MM.1S (cell line): Measurements from ENCODE around the gene NDUFV3.

Source experiments
- DNase-seq: peaks from one replicate; pipeline ENCODE4 v3.0.0-alpha.2; 2015
- H2AFZ ChIP-seq: fragments of 300-600 bp; sonication (generic); 2 replicates; pipeline ENCODE4 v1.6.0; 2016; ENCODE audit warnings: antibody characterized with exemption, low read length
- H3F3A ChIP-seq: fragments of 300-600 bp; sonication (generic); 2 replicates; pipeline ENCODE4 v1.6.1; 2016; ENCODE audit warnings: mild to moderate bottlenecking, antibody characterized with exemption, low read length, moderate library complexity, mixed read lengths; ENCODE audit not compliant: insufficient read depth
- H3K27ac ChIP-seq: fragments of 300-600 bp; sonication (generic); 2 replicates; pipeline ENCODE4 v1.5.1; 2016; ENCODE audit warnings: mild to moderate bottlenecking, low read length
- H3K27me3 ChIP-seq: fragments of 300-600 bp; sonication (generic); replicated peaks from 2 replicates; pipeline ENCODE4 v1.6.0; 2016; ENCODE audit warnings: low read length; ENCODE audit not compliant: insufficient read depth
- H3K36me3 ChIP-seq: fragments of 300-600 bp; sonication (generic); replicated peaks from 2 replicates; pipeline ENCODE4 v1.6.1; 2016; ENCODE audit warnings: mild to moderate bottlenecking, low read length, mixed read lengths; ENCODE audit not compliant: insufficient read depth
- H3K4me1 ChIP-seq: fragments of 300-600 bp; sonication (generic); 2 replicates; pipeline ENCODE4 v1.6.1; 2016; ENCODE audit warnings: low read length, mixed read lengths
- H3K4me2 ChIP-seq: fragments of 300-600 bp; sonication (generic); 2 replicates; pipeline ENCODE4 v1.6.0; 2016; ENCODE audit warnings: low read depth, low read length
- H3K4me3 ChIP-seq: fragments of 300-600 bp; sonication (generic); 2 replicates; pipeline ENCODE4 v1.5.1; 2016; ENCODE audit warnings: low read length, mixed read lengths
- H3K79me2 ChIP-seq: fragments of 300-600 bp; sonication (generic); 2 replicates; pipeline ENCODE4 v1.6.1; 2016; ENCODE audit warnings: mixed run types, low read length, mixed read lengths
- H3K9ac ChIP-seq: fragments of 300-600 bp; sonication (generic); 2 replicates; pipeline ENCODE4 v1.6.1; 2016; ENCODE audit warnings: low read length, mixed read lengths
- H3K9me2 ChIP-seq: fragments of 300-600 bp; sonication (generic); replicated peaks from 2 replicates; pipeline ENCODE4 v1.6.1; 2016; ENCODE audit warnings: mild to moderate bottlenecking, low read length, mixed read lengths; ENCODE audit not compliant: insufficient read depth
- H3K9me3 ChIP-seq: fragments of 300-600 bp; sonication (generic); replicated peaks from 2 replicates; pipeline ENCODE4 v1.6.1; 2016; ENCODE audit warnings: mild to moderate bottlenecking, low read length, mixed read lengths; ENCODE audit not compliant: insufficient read depth
- H4K20me1 ChIP-seq: fragments of 300-600 bp; sonication (generic); 2 replicates; pipeline ENCODE4 v1.6.1; 2016; ENCODE audit warnings: mild to moderate bottlenecking, low read length, moderate library complexity, mixed read lengths; ENCODE audit not compliant: insufficient read depth
- EZH2 ChIP-seq: fragments of 300-600 bp; sonication (generic); optimal IDR thresholded peaks from 2 replicates; pipeline ENCODE3; 2017; ENCODE audit warnings: low read depth, mild to moderate bottlenecking, antibody characterized with exemption, low read length, mixed read lengths
- EZH2phosphoT487 ChIP-seq: fragments of 300-600 bp; sonication (generic); IDR thresholded peaks from 2 replicates; pipeline ENCODE4 v1.6.1; 2018; ENCODE audit warnings: antibody characterized with exemption, low read length
- TF ChIP-seq, protein P1 (sequence below): fragments of 300-600 bp; sonication (generic); IDR thresholded peaks from 2 replicates; pipeline ENCODE4 v1.5.1; 2016; ENCODE audit warnings: antibody characterized with exemption, low read length, mixed read lengths

NDUFV3 gene

DNA sequence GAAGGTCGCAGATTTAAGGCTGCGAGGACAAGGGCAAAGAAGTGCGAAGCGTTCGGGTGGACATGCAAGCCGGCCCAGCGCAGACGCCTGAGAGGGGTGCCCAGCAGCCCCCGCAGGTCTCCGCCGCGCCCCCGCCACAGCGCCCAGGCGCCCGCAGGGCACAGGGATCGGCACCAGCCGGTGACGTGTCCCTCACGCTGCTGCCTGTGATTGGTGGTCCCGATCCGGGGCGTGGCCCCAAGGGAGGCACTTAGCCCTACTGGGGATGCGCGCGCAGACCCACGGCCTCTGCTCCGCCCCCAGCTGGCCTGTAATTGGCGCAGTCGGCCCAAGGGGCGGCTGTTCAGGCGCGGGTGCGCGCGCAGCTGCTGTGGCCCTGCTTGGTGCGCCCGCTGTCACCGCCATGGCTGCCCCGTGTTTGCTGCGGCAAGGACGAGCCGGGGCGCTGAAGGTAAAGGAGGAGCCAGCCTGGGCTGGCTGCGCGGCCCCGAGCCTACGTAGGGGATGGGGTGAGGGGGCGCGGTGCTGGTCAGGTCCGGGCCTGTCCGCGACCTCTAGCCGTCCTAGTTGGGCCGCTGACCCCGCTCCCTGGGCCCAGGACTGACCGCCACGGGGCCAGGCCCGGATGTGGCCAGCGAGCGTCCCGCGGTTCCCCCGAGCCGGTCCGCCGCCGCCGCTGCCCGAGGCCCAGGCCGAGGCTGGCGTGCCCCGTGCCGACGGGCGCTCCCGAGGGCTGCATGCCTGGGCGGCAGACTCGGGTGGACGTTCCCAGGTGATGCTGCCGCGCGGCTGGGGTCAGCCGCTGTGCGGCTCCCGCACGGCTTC lies at the start of gene NDUFV3:
NDUFV3 (plus strand) TSS at position 379 of the 825 bp plus-strand sequence; CDS start at position 404, 25 bp downstream.
- peaks cover 4% of the 10 kb centered on the region; the same call in 1 of the 2 replicates for H3K4me1 ChIP-seq
- H3F3A ChIP-seq, result peaks cover 9% of the 10 kb centered on the region
- H4K20me1 ChIP-seq, result no peaks in the 10 kb centered on the region
- no peak for TF ChIP-seq EZH2
- TF ChIP-seq EZH2phosphoT487, result no peak
- TF ChIP-seq, protein P1, sequence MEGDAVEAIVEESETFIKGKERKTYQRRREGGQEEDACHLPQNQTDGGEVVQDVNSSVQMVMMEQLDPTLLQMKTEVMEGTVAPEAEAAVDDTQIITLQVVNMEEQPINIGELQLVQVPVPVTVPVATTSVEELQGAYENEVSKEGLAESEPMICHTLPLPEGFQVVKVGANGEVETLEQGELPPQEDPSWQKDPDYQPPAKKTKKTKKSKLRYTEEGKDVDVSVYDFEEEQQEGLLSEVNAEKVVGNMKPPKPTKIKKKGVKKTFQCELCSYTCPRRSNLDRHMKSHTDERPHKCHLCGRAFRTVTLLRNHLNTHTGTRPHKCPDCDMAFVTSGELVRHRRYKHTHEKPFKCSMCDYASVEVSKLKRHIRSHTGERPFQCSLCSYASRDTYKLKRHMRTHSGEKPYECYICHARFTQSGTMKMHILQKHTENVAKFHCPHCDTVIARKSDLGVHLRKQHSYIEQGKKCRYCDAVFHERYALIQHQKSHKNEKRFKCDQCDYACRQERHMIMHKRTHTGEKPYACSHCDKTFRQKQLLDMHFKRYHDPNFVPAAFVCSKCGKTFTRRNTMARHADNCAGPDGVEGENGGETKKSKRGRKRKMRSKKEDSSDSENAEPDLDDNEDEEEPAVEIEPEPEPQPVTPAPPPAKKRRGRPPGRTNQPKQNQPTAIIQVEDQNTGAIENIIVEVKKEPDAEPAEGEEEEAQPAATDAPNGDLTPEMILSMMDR, result no peak
- H3K27ac ChIP-seq, result peak within 1 kb of the TSS; percentile 78
- H3K36me3 ChIP-seq, result no peaks in the 10 kb centered on the region
- peak within 1 kb of the TSS; percentile 91 for H3K4me3 ChIP-seq
- no peaks in the 10 kb centered on the region for H3K9me3 ChIP-seq
- H3K9ac ChIP-seq, result peak within 1 kb of the TSS; percentile 91
- no peaks in the 10 kb centered on the region for H3K9me2 ChIP-seq
- H3K4me2 ChIP-seq, result peak within 1 kb of the TSS; percentile 93
- peak; percentile 100 for DNase-seq
- H2AFZ ChIP-seq, result peak within 1 kb of the TSS; percentile 87
- H3K27me3 ChIP-seq, result no peaks in the 10 kb centered on the region
- peaks cover 31% of the 10 kb centered on the region for H3K79me2 ChIP-seq

DNA sequence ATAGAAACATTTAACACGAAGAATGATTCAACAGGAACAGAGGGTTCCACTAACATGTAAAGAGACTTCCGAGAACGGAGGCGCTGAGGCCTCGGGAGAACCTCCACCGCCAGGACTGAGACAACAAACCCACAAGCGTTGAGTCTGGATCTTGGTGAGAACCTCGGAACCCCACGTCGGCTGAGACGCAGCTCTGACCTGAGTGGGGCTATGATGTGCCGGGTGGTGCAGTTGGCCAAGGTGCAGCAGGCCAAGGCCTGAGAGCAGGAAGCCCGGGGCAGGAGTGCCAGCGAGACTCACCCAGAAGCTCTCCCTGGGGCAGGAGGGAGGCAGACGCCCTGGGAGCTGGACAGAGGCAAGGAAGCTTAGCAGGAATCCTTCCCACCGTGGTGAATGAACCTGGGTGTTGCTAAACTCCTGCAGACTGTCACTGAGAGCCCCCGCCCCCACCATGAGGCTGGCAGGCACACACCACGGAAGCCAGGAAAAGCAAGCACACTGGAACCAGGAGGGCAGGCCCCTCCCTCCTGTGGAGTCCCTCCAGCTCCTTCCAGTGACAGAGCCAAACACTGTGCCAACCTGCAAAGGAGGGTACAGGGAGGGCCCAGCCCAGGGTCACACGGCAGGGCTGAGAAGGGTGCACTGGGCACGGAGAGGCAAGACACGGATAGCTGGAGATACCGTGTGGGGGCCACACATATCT lies 48.5 kb upstream of the NDUFV3 start:
- Histone ChIP-seq H3K9me2 (no peaks in the 10 kb centered on the region), H3K4me3 (no peak overlapping the region), H2AFZ (no peak overlapping the region), H3K9ac (no peak overlapping the region), H3F3A (no peaks in the 10 kb centered on the region), H3K79me2 (peaks cover 58% of the 10 kb centered on the region), H4K20me1 (peaks cover 29% of the 10 kb centered on the region), H3K4me2 (no peak overlapping the region), H3K9me3 (no peaks in the 10 kb centered on the region), H3K27ac (no peak overlapping the region), H3K27me3 (no peaks in the 10 kb centered on the region), H3K4me1 (no peaks in the 10 kb centered on the region), H3K36me3 (peaks cover 35% of the 10 kb centered on the region)
- no peak for TF ChIP-seq EZH2phosphoT487
- TF ChIP-seq EZH2, result no peak
- TF ChIP-seq, protein P1, result no peak
- no peak for DNase-seq

DNA sequence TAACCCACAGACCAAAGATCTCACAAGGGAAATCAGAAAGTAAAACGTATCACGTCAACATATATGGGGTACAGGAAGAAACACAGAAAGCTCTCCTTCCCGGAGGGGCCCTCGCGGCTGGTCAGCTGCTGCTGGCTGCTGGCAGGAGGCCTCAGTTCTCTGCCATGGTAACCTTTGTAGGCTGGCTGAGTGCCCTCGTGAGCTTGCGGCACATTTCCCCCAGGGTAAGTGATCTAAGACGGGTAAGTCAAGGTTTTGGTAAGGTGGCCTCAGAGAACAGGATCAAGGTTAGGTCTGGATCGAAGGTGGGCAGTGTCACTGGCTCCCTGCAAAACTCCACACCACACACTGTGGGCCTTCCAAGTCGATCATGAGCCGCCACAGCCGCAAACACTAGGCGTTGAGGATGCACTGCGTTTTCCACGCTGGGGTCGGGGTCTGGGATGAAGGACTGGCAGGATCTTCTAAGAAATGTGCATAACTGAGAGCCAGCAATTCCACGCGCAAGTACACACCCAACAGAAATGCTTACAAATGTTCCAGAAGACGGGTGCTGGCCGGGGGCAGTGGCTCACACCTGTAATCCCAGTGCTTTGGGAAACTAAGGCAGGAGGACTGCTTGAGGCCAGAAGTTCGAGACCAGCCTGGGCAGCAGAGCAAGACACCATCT lies 47.7 kb upstream of the NDUFV3 start:
- H3K9me3 ChIP-seq, result no peaks in the 10 kb centered on the region
- H3K79me2 ChIP-seq, result peaks cover 67% of the 10 kb centered on the region
- peaks cover 40% of the 10 kb centered on the region for H3K36me3 ChIP-seq
- no peak for DNase-seq
- no peaks in the 10 kb centered on the region for H3K4me1 ChIP-seq
- H2AFZ ChIP-seq, result no peak overlapping the region
- H3F3A ChIP-seq, result 0 out of 2 replicates have a peak, but pooled peaks cover 3% of the 10 kb centered on the region
- H3K27ac ChIP-seq, result no peak overlapping the region
- no peak overlapping the region for H3K9ac ChIP-seq
- H4K20me1 ChIP-seq, result peaks cover 29% of the 10 kb centered on the region
- no peak overlapping the region for H3K4me3 ChIP-seq
- H3K27me3 ChIP-seq, result no peaks in the 10 kb centered on the region
- no peak overlapping the region for H3K4me2 ChIP-seq
- H3K9me2 ChIP-seq, result no peaks in the 10 kb centered on the region
- TF ChIP-seq, protein P1, result no peak
- TF ChIP-seq EZH2 (no peak), EZH2phosphoT487 (no peak)
